HG03439 (cell line): ENCODE results near the gene FAM81A.

ENCODE experiments used
- ATAC-seq: cut with Tn5 transposase; IDR thresholded peaks from one replicate; pipeline ENCODE4 v1.9.1; 2021; ENCODE audit warnings: mild to moderate bottlenecking, moderate library complexity; ENCODE audit not compliant: unreplicated experiment

Gene FAM81A

GRCh38 chr15:59539799-59540198 lies 101.8 kb downstream of the FAM81A start:
- no peak for ATAC-seq

- ATAC-seq = no peak
These were observed 102.7 kb downstream of the FAM81A start for GRCh38 chr15:59540654-59541053.

GRCh38 chr15:59541750-59542149 lies 103.8 kb downstream of the FAM81A start:
- ATAC-seq = no peak

GRCh38 chr15:59543721-59544547 lies 105.9 kb downstream of the FAM81A start:
- ATAC-seq = peak; percentile 53

GRCh38 chr15:59545573-59545972 lies 107.6 kb downstream of the FAM81A start:
- no peak for ATAC-seq

GRCh38 chr15:59548501-59549226 lies 110.7 kb downstream of the FAM81A start:
- no peak for ATAC-seq

- ATAC-seq = no peak
These were observed 111.6 kb downstream of the FAM81A start for GRCh38 chr15:59549301-59550185.

GRCh38 chr15:59550530-59550929 lies 112.5 kb downstream of the FAM81A start:
- ATAC-seq = no peak

GRCh38 chr15:59550956-59551355 lies 113.0 kb downstream of the FAM81A start:
- ATAC-seq = no peak

GRCh38 chr15:59553879-59554735 lies 116.1 kb downstream of the FAM81A start:
- no peak for ATAC-seq

- no peak for ATAC-seq
These were observed 117.7 kb downstream of the FAM81A start for GRCh38 chr15:59555696-59556095.

- ATAC-seq = no peak
These were observed 118.4 kb downstream of the FAM81A start for GRCh38 chr15:59556380-59556779.

GRCh38 chr15:59557581-59557980 lies 119.6 kb downstream of the FAM81A start:
- no peak for ATAC-seq

- ATAC-seq = no peak
These were observed 120.9 kb downstream of the FAM81A start for GRCh38 chr15:59558851-59559250.

- ATAC-seq = no peak
These were observed 123.6 kb downstream of the FAM81A start for GRCh38 chr15:59561547-59561946.

- no peak for ATAC-seq
These were observed 124.6 kb downstream of the FAM81A start for GRCh38 chr15:59562448-59563186.

GRCh38 chr15:59565299-59565698 lies 127.3 kb downstream of the FAM81A start:
- no peak for ATAC-seq

GRCh38 chr15:59567324-59567723 lies 129.3 kb downstream of the FAM81A start:
- ATAC-seq = no peak

- ATAC-seq = no peak
These were observed 131.5 kb downstream of the FAM81A start for GRCh38 chr15:59569477-59569876.

GRCh38 chr15:59570315-59570714 lies 132.3 kb downstream of the FAM81A start:
- ATAC-seq = no peak
